Naive thymus-derived CD4-positive, alpha-beta T cell (primary cell): ENCODE results near the gene UAP1L1. TPM values are rescaled to one million over a fixed set of nuclear protein-coding genes. Genes with fewer than 3 reads are reported as not detected.

ENCODE experiments used
- ATAC-seq: fragments of 150-1000 bp; cut with Tn5 transposase; 2 replicates; pipeline ENCODE4 v1.10.0; 2021; ENCODE audit warnings: mild to moderate bottlenecking, moderate library complexity
- CTCF ChIA-PET: fragments of 350-600 bp; sonication (Branson Sonifier 250); formaldehyde crosslinking; loops from one replicate; lab custom pipeline; 2021; ENCODE audit warnings: antibody characterized with exemption; lab: Charles Lee
- POLR2A ChIA-PET: fragments of 350-600 bp; sonication (Branson Sonifier 250); formaldehyde crosslinking; loops from one replicate; lab custom pipeline; 2021; ENCODE audit warnings: antibody characterized with exemption, inconsistent platforms; lab: Charles Lee
- DNase-seq, 9 donors: peaks; one replicate each; pipeline versions ENCODE4 v3.0.0 to v3.0.0-alpha.2; 2020 to 2022; ENCODE audit warnings: mixed read lengths in 1 of 9
- H3K27ac ChIP-seq: one replicate; pipeline ENCODE4 v1.7.0; 2013; ENCODE audit warnings: mild to moderate bottlenecking, low read depth, low read length, moderate library complexity
- H3K27me3 ChIP-seq, 2 donors: one replicate each; pipeline ENCODE4 v1.7.0; 2013; ENCODE audit warnings: low read length in 2 of 2, mild to moderate bottlenecking in 2 of 2, moderate library complexity in 2 of 2; ENCODE audit not compliant: control insufficient read depth in 2 of 2, insufficient read depth in 2 of 2
- H3K36me3 ChIP-seq, 3 experiments: 1 replicate in 2 of 3; 2 replicates in 1 of 3; pipeline ENCODE4 v1.7.0; 2013; ENCODE audit warnings: low read length in 3 of 3, mild to moderate bottlenecking in 3 of 3, moderate library complexity in 1 of 3; ENCODE audit not compliant: insufficient read depth in 3 of 3, control insufficient read depth in 2 of 3
- H3K4me1 ChIP-seq, 2 donors: one replicate each; pipeline ENCODE4 v1.7.0; 2013; ENCODE audit warnings: low read length in 2 of 2, mild to moderate bottlenecking in 2 of 2, moderate library complexity in 1 of 2; ENCODE audit not compliant: control insufficient read depth in 2 of 2, insufficient read depth in 2 of 2
- H3K4me3 ChIP-seq: 2 replicates; pipeline ENCODE4 v1.7.0; 2013; ENCODE audit warnings: mild to moderate bottlenecking, low read length
- H3K9me3 ChIP-seq, 3 experiments: 1 replicate in 2 of 3; 2 replicates in 1 of 3; pipeline ENCODE4 v1.7.0; 2013; ENCODE audit warnings: low read length in 3 of 3; ENCODE audit not compliant: control insufficient read depth in 2 of 3
- H3K27ac Mint-ChIP-seq, 9 donors: one replicate each; pipeline ENCODE4 v1.8.0; 2020 to 2022; ENCODE audit warnings: mixed read lengths in 9 of 9, mild to moderate bottlenecking in 8 of 9, moderate library complexity in 5 of 9, inconsistent platforms in 2 of 9
- H3K27me3 Mint-ChIP-seq, 5 donors: one replicate each; pipeline ENCODE4 v1.8.0; 2021 to 2022; ENCODE audit warnings: mixed read lengths in 5 of 5, mild to moderate bottlenecking in 1 of 5
- H3K36me3 Mint-ChIP-seq, 5 donors: one replicate each; pipeline ENCODE4 v1.8.0; 2020 to 2022; ENCODE audit warnings: mixed read lengths in 5 of 5, mild to moderate bottlenecking in 3 of 5, inconsistent platforms in 1 of 5
- H3K4me1 Mint-ChIP-seq, 7 donors: one replicate each; pipeline ENCODE4 v1.8.0; 2020 to 2022; ENCODE audit warnings: mixed read lengths in 7 of 7, mild to moderate bottlenecking in 3 of 7, inconsistent platforms in 1 of 7
- H3K4me3 Mint-ChIP-seq, 10 donors: one replicate each; pipeline ENCODE4 v1.8.0; 2020 to 2022; ENCODE audit warnings: mild to moderate bottlenecking in 10 of 10, mixed read lengths in 10 of 10, moderate library complexity in 6 of 10, inconsistent platforms in 2 of 10
- H3K9me3 Mint-ChIP-seq, 11 donors: one replicate each; pipeline ENCODE4 v1.8.0; 2020 to 2022; ENCODE audit warnings: mixed read lengths in 11 of 11, mild to moderate bottlenecking in 4 of 11, inconsistent platforms in 1 of 11, moderate library complexity in 1 of 11
- intact Hi-C, 2 donors: fragments of 100-400 bp; cut with micrococcal nuclease; formaldehyde crosslinking; loops; one replicate each; pipeline ENCODE4 v1.15.1; 2023
- polyA plus RNA-seq, 2 donors: library from polyadenylated mRNA; unstranded; fragments of 300-500 nt; fragmentation: Illumina TruSeq; gene quantifications; one replicate each; pipeline ENCODE4 v1.2.3, GENCODE V29; 2021
- total RNA-seq, 6 experiments: library from RNA in 5 of 6; stranded (reverse) in 5 of 6; gene quantifications; 1 replicate in 5 of 6; 2 replicates in 1 of 6; pipeline ENCODE4 v1.2.3 and lab custom pipeline; 2021 to 2026

Gene UAP1L1
- total and polyA plus RNA-seq, 7 experiments from 2014 or later, result 0.71 to 27.6 (median 14.9) TPM

- POLR2A ChIA-PET, result no interaction called here
- DNase-seq (no peak), ATAC-seq (no peak)
- Mint-ChIP-seq H3K4me3 (no peak overlapping the region), H3K4me1 (peaks cover 6 to 11% (median 8%) of the 10 kb centered on the region in 7 donors), H3K27ac (no peak overlapping the region), H3K27me3 (peaks cover 2 to 14% (median 6%) of the 10 kb centered on the region in 5 donors), H3K36me3 (no peaks in the 10 kb centered on the region), H3K9me3 (no peaks in the 10 kb centered on the region)
- no peak overlapping the region for H3K4me3 ChIP-seq
- CTCF ChIA-PET, result interaction anchor here (0.6 kb wide), 1 partner anchor 198 kb away, joined by 4 read pairs; no protein-coding TSS in a partner anchor
- H3K4me1 ChIP-seq, result peaks cover 15 to 16% of the 10 kb centered on the region in 2 donors
- H3K9me3 ChIP-seq, result no peaks in the 10 kb centered on the region
- H3K27me3 ChIP-seq, result peaks cover 0 to 8% of the 10 kb centered on the region in 2 donors
- H3K27ac ChIP-seq, result no peak overlapping the region
- intact Hi-C loops, result no loop called here
- no peaks in the 10 kb centered on the region for H3K36me3 ChIP-seq
These were observed 37.5 kb upstream of the UAP1L1 start for GRCh38 chr9:137039611-137040366.

- POLR2A ChIA-PET, result no interaction called here
- H3K4me3 Mint-ChIP-seq, result no peak overlapping the region
- peaks cover 5 to 19% (median 11%) of the 10 kb centered on the region in 5 donors for H3K27me3 Mint-ChIP-seq
- H3K36me3 ChIP-seq, result no peaks in the 10 kb centered on the region
- H3K9me3 Mint-ChIP-seq, result no peaks in the 10 kb centered on the region
- no peak overlapping the region for H3K27ac ChIP-seq
- intact Hi-C loops, result no loop called here
- CTCF ChIA-PET, result no interaction called here
- H3K4me1 ChIP-seq, result peaks cover 10 to 16% of the 10 kb centered on the region in 2 donors
- H3K27me3 ChIP-seq, result peaks cover 0 to 8% of the 10 kb centered on the region in 2 donors
- H3K36me3 Mint-ChIP-seq, result no peaks in the 10 kb centered on the region
- no peak overlapping the region for H3K4me3 ChIP-seq
- no peak overlapping the region for H3K27ac Mint-ChIP-seq
- ATAC-seq (no peak), DNase-seq (no peak)
- no peaks in the 10 kb centered on the region for H3K9me3 ChIP-seq
- peaks cover 0 to 8% (median 6%) of the 10 kb centered on the region in 7 donors for H3K4me1 Mint-ChIP-seq
These were observed 36.7 kb upstream of the UAP1L1 start for GRCh38 chr9:137040568-137040967.

- H3K9me3 Mint-ChIP-seq, result no peaks in the 10 kb centered on the region
- POLR2A ChIA-PET, result no interaction called here
These were observed 36.2 kb upstream of the UAP1L1 start for GRCh38 chr9:137041124-137041523.

GRCh38 chr9:137042751-137043727 is 34.3 kb upstream of the UAP1L1 start:
- Mint-ChIP-seq H3K4me3 (peak overlapping the region in 1 of 10 donors; percentile 14), H3K9me3 (no peaks in the 10 kb centered on the region), H3K27ac (no peak overlapping the region), H3K4me1 (peaks cover 0 to 11% (median 9%) of the 10 kb centered on the region in 7 donors), H3K27me3 (peaks cover 7 to 31% (median 25%) of the 10 kb centered on the region in 5 donors), H3K36me3 (no peaks in the 10 kb centered on the region)
- H3K27me3 ChIP-seq, result peaks cover 7 to 20% of the 10 kb centered on the region in 2 donors
- no peak overlapping the region for H3K4me3 ChIP-seq
- intact Hi-C loops, result no loop called here
- no peak for ATAC-seq
- no peaks in the 10 kb centered on the region for H3K9me3 ChIP-seq
- peaks cover 9 to 25% of the 10 kb centered on the region in 2 donors for H3K4me1 ChIP-seq
- H3K36me3 ChIP-seq, result no peaks in the 10 kb centered on the region
- POLR2A ChIA-PET, result interaction anchor here (0.7 kb wide), 1 partner anchor 32 kb away, joined by 3 read pairs; no protein-coding TSS in a partner anchor
- CTCF ChIA-PET, result interaction anchor here (0.6 kb wide), 1 partner anchor 13 kb away, joined by 3 read pairs; no protein-coding TSS in a partner anchor
- no peak overlapping the region for H3K27ac ChIP-seq
- DNase-seq, result no peak

More at GRCh38 chr9:137041124-137041523, 36.2 kb upstream of the UAP1L1 start:
- H3K27ac Mint-ChIP-seq, result no peak overlapping the region
- Histone ChIP-seq H3K9me3 (no peaks in the 10 kb centered on the region), H3K27ac (no peak overlapping the region), H3K4me1 (peaks cover 9 to 18% of the 10 kb centered on the region in 2 donors), H3K27me3 (peaks cover 0 to 8% of the 10 kb centered on the region in 2 donors), H3K4me3 (no peak overlapping the region), H3K36me3 (no peaks in the 10 kb centered on the region)
- H3K36me3 Mint-ChIP-seq, result no peaks in the 10 kb centered on the region
- peaks cover 5 to 19% (median 11%) of the 10 kb centered on the region in 5 donors for H3K27me3 Mint-ChIP-seq
- DNase-seq (no peak), ATAC-seq (no peak)
- H3K4me3 Mint-ChIP-seq, result no peak overlapping the region
- CTCF ChIA-PET, result no interaction called here
- peaks cover 0 to 8% (median 6%) of the 10 kb centered on the region in 7 donors for H3K4me1 Mint-ChIP-seq
- intact Hi-C loops, result no loop called here

- Mint-ChIP-seq H3K9me3 (no peaks in the 10 kb centered on the region), H3K27ac (no peak overlapping the region), H3K27me3 (peaks cover 7 to 32% (median 27%) of the 10 kb centered on the region in 5 donors), H3K4me3 (peak overlapping the region in 2 of 10 donors; percentile 77 to 79), H3K4me1 (peaks cover 0 to 11% (median 9%) of the 10 kb centered on the region in 7 donors), H3K36me3 (no peaks in the 10 kb centered on the region)
- no peaks in the 10 kb centered on the region for H3K9me3 ChIP-seq
- no peak overlapping the region for H3K4me3 ChIP-seq
- ATAC-seq (no peak), DNase-seq (no peak)
- intact Hi-C loops, result no loop called here
- H3K36me3 ChIP-seq, result no peaks in the 10 kb centered on the region
- H3K27ac ChIP-seq, result no peak overlapping the region
- POLR2A ChIA-PET, result no interaction called here
- H3K27me3 ChIP-seq, result peaks cover 9 to 24% of the 10 kb centered on the region in 2 donors
- H3K4me1 ChIP-seq, result peaks cover 9 to 25% of the 10 kb centered on the region in 2 donors
- CTCF ChIA-PET, result interaction anchor here (0.6 to 0.7 kb wide), 2 partner anchors 25 to 52 kb away, joined by 3 to 4 read pairs; no protein-coding TSS in a partner anchor
These were observed 33.3 kb upstream of the UAP1L1 start for GRCh38 chr9:137044037-137044436.

- H3K36me3 ChIP-seq, result no peaks in the 10 kb centered on the region
- no peaks in the 10 kb centered on the region for H3K9me3 ChIP-seq
- no peak for ATAC-seq
- POLR2A ChIA-PET, result no interaction called here
- CTCF ChIA-PET, result interaction anchor here (0.7 to 0.8 kb wide), 2 partner anchors 9 to 51 kb away, joined by 3 to 5 read pairs; no protein-coding TSS in a partner anchor
- Mint-ChIP-seq H3K4me1 (peaks cover 0 to 12% (median 9%) of the 10 kb centered on the region in 7 donors), H3K27ac (peak overlapping the region in 1 of 9 donors; percentile 29), H3K27me3 (peaks cover 11 to 35% (median 31%) of the 10 kb centered on the region in 5 donors), H3K4me3 (peak overlapping the region; percentile 27 to 79 (median 59)), H3K9me3 (no peaks in the 10 kb centered on the region), H3K36me3 (no peaks in the 10 kb centered on the region)
- no peak overlapping the region for H3K27ac ChIP-seq
- H3K27me3 ChIP-seq, result peaks cover 9 to 30% of the 10 kb centered on the region in 2 donors
- intact Hi-C loops, result loop anchor here in 1 of 2 donors (5.0 kb wide), 2 partner anchors 193 to 197 kb away; partner anchors contain the start of gene PHPT1
- peak overlapping the region; percentile 30 for H3K4me3 ChIP-seq
- peaks cover 9 to 25% of the 10 kb centered on the region in 2 donors for H3K4me1 ChIP-seq
- DNase-seq, result no peak
These were observed 32.7 kb upstream of the UAP1L1 start for GRCh38 chr9:137044502-137045177.
